Neural cell (in vitro differentiated cells): ENCODE results near the gene YPEL1. TPM values are rescaled to one million over a fixed set of nuclear protein-coding genes. Genes with fewer than 3 reads are reported as not detected.

Experiments
- H2AFZ ChIP-seq: fragments of 200-600, 300-800 bp; sonication (generic), shearing (Covaris generic); 2 replicates; pipeline ENCODE4 v1.6.0; 2014; ENCODE audit warnings: low read depth, mild to moderate bottlenecking, antibody characterized with exemption, low read length, moderate library complexity
- H3F3A ChIP-seq: fragments of 200-600 bp; shearing (Covaris generic); 2 replicates; pipeline ENCODE4 v1.6.1; 2016; ENCODE audit warnings: mild to moderate bottlenecking, moderate library complexity, mixed read lengths, antibody characterized with exemption, low read length; ENCODE audit not compliant: insufficient read depth, poor library complexity, severe bottlenecking
- H3K27ac ChIP-seq: fragments of 200-600, 300-800 bp; sonication (generic), shearing (Covaris generic); 2 replicates; pipeline ENCODE4 v1.5.1; 2014; ENCODE audit warnings: mild to moderate bottlenecking, low read length, moderate library complexity
- H3K27me3 ChIP-seq: fragments of 300-800, 200-600 bp; sonication (generic), shearing (Covaris generic); 2 replicates; pipeline ENCODE4 v1.6.0; 2014; ENCODE audit warnings: mild to moderate bottlenecking, low read depth, low read length, moderate library complexity; ENCODE audit not compliant: insufficient read depth
- H3K36me3 ChIP-seq: fragments of 300-800, 200-600 bp; sonication (generic), shearing (Covaris generic); 2 replicates; pipeline ENCODE4 v1.5.1; 2014; ENCODE audit warnings: mild to moderate bottlenecking, antibody characterized with exemption, low read length, moderate library complexity; ENCODE audit not compliant: insufficient read depth
- H3K4me2 ChIP-seq: fragments of 300-800, 200-600 bp; sonication (generic), shearing (Covaris generic); 2 replicates; pipeline ENCODE4 v1.6.0; 2014; ENCODE audit warnings: mild to moderate bottlenecking, low read length
- H3K4me3 ChIP-seq: fragments of 300-800, 200-600 bp; sonication (generic), shearing (Covaris generic); 2 replicates; pipeline ENCODE4 v1.5.1; 2014; ENCODE audit warnings: mild to moderate bottlenecking, low read length, moderate library complexity
- H3K79me2 ChIP-seq: fragments of 200-600 bp; shearing (Covaris generic); replicated peaks from 2 replicates; pipeline ENCODE4 v1.6.0; 2014; ENCODE audit warnings: mild to moderate bottlenecking, low read length, moderate library complexity; ENCODE audit not compliant: insufficient read depth
- H3K9ac ChIP-seq: fragments of 300-800, 200-600 bp; sonication (generic), shearing (Covaris generic); 2 replicates; pipeline ENCODE4 v1.6.1; 2016; ENCODE audit warnings: mild to moderate bottlenecking, low read length, mixed read lengths
- H3K9me2 ChIP-seq: fragments of 200-600 bp; shearing (Covaris generic); 2 replicates; pipeline ENCODE4 v1.6.1; 2016; ENCODE audit warnings: mild to moderate bottlenecking, low read length, mixed read lengths; ENCODE audit not compliant: insufficient read depth
- H3K9me3 ChIP-seq: fragments of 200-600, 300-800 bp; sonication (generic), shearing (Covaris generic); 2 replicates; pipeline ENCODE4 v1.6.1; 2016; ENCODE audit warnings: mild to moderate bottlenecking, mixed run types, low read length, moderate library complexity, mixed read lengths
- H4K20me1 ChIP-seq: fragments of 200-600 bp; shearing (Covaris generic); 2 replicates; pipeline ENCODE4 v1.6.1; 2016; ENCODE audit warnings: mild to moderate bottlenecking, mixed run types; ENCODE audit not compliant: insufficient read depth
- CTCF ChIP-seq: fragments of 450-650 bp; IDR thresholded peaks from 2 replicates; pipeline ENCODE4 v1.5.1; 2014; ENCODE audit warnings: antibody characterized with exemption, mild to moderate bottlenecking, moderate library complexity; ENCODE audit not compliant: poor library complexity, severe bottlenecking
- EP300 ChIP-seq: fragments of 450-650 bp; conservative IDR thresholded peaks from 2 replicates; pipeline ENCODE4 v1.6.1; 2014; ENCODE audit warnings: antibody characterized with exemption, mild to moderate bottlenecking, moderate library complexity; ENCODE audit not compliant: poor library complexity, severe bottlenecking
- EZH2 ChIP-seq: fragments of 200-600, 300-800 bp; shearing (Covaris generic), sonication (generic); IDR thresholded peaks from 2 replicates; pipeline ENCODE4 v1.6.1; 2014; ENCODE audit warnings: antibody characterized with exemption, low read length, borderline replicate concordance, mild to moderate bottlenecking; ENCODE audit not compliant: insufficient read depth, poor library complexity, severe bottlenecking
- MXI1 ChIP-seq: fragments of 450-650 bp; conservative IDR thresholded peaks from 2 replicates; pipeline ENCODE4 v1.6.1; 2014; ENCODE audit warnings: antibody characterized with exemption, mild to moderate bottlenecking; ENCODE audit not compliant: poor library complexity, severe bottlenecking
- POLR2AphosphoS5 ChIP-seq: IDR thresholded peaks from 2 replicates; pipeline ENCODE4 v1.6.1; 2012
- RAD21 ChIP-seq: fragments of 450-650 bp; conservative IDR thresholded peaks from 2 replicates; pipeline ENCODE4 v1.6.1; 2014; ENCODE audit warnings: antibody characterized with exemption, mild to moderate bottlenecking, moderate library complexity
- REST ChIP-seq: IDR thresholded peaks from 2 replicates; pipeline ENCODE4 v1.6.1; 2012; ENCODE audit warnings: borderline replicate concordance
- SMC3 ChIP-seq: fragments of 450-650 bp; conservative IDR thresholded peaks from 2 replicates; pipeline ENCODE4 v1.6.1; 2014; ENCODE audit warnings: antibody characterized with exemption, mild to moderate bottlenecking, moderate library complexity; ENCODE audit not compliant: poor library complexity
- TAF1 ChIP-seq: IDR thresholded peaks from 2 replicates; pipeline ENCODE4 v1.6.1; 2012; ENCODE audit warnings: low read depth
- polyA plus RNA-seq: library from polyadenylated mRNA; depleted of rRNA; stranded (reverse); fragments of >200 nt; gene quantifications from 2 replicates; pipeline ENCODE4 v1.2.3, GENCODE V29; 2014

YPEL1 gene
- polyA plus RNA-seq, 1 donor from 2014 or later, result 38.0 TPM

GRCh38 chr22:21681566-21682370, 53.8 kb downstream of the YPEL1 start:
- TF ChIP-seq TAF1, result no peak
- no peak for TF ChIP-seq POLR2AphosphoS5
- no peak for TF ChIP-seq EP300
- no peak for TF ChIP-seq SMC3
- no peak for TF ChIP-seq REST
- TF ChIP-seq EZH2, result no peak
- no peak for TF ChIP-seq CTCF
- no peak for TF ChIP-seq RAD21
- TF ChIP-seq MXI1, result no peak
- Histone ChIP-seq H3K4me2 (no peak overlapping the region), H3K4me3 (no peak overlapping the region), H4K20me1 (no peaks in the 10 kb centered on the region), H3K36me3 (no peaks in the 10 kb centered on the region), H3K27me3 (no peaks in the 10 kb centered on the region), H3F3A (no peaks in the 10 kb centered on the region), H3K9ac (no peak overlapping the region), H3K79me2 (no peaks in the 10 kb centered on the region), H3K9me3 (no peaks in the 10 kb centered on the region), H2AFZ (no peak overlapping the region), H3K27ac (no peak overlapping the region), H3K9me2 (no peaks in the 10 kb centered on the region)

- Histone ChIP-seq H3K36me3 (no peaks in the 10 kb centered on the region), H4K20me1 (no peaks in the 10 kb centered on the region), H3F3A (no peaks in the 10 kb centered on the region), H2AFZ (no peak overlapping the region), H3K9ac (no peak overlapping the region), H3K4me2 (no peak overlapping the region), H3K27ac (no peak overlapping the region), H3K9me3 (no peaks in the 10 kb centered on the region), H3K9me2 (no peaks in the 10 kb centered on the region), H3K79me2 (no peaks in the 10 kb centered on the region), H3K27me3 (no peaks in the 10 kb centered on the region), H3K4me3 (no peak overlapping the region)
- TF ChIP-seq TAF1 (no peak), POLR2AphosphoS5 (no peak), RAD21 (no peak)
Measured at GRCh38 chr22:21680830-21681565, 54.6 kb downstream of the YPEL1 start.
